K562 (cell line): ENCODE data around the gene APC. TPM values are rescaled to one million over a fixed set of nuclear protein-coding genes. Genes with fewer than 3 reads are reported as not detected.

Experiments
- BMI1 ChIP-seq: fragments of 150-350 bp; IDR thresholded peaks from 2 replicates; pipeline ENCODE4 v1.6.1; 2014; ENCODE audit warnings: low read length
- ELF2 ChIP-seq: fragments of 250-450 bp; sonication (Bioruptor Pico); IDR thresholded peaks from 2 replicates; pipeline ENCODE4 v1.5.0; 2021; ENCODE audit warnings: mild to moderate bottlenecking
- EWSR1 ChIP-seq: fragments of 450-650 bp; IDR thresholded peaks from 2 replicates; pipeline ENCODE4 v1.6.1; 2018; ENCODE audit warnings: borderline replicate concordance, mild to moderate bottlenecking, low read depth, moderate library complexity; ENCODE audit not compliant: partially characterized antibody
- FOXJ3 ChIP-seq: sonication (generic); formaldehyde crosslinking; IDR thresholded peaks from 2 replicates; pipeline ENCODE4 v1.4.0; 2020; ENCODE audit warnings: mild to moderate bottlenecking, missing genetic modification reagents
- LCOR ChIP-seq: sonication (generic); formaldehyde crosslinking; IDR thresholded peaks from 2 replicates; pipeline ENCODE4 v1.8.0; 2022; ENCODE audit warnings: mild to moderate bottlenecking, missing genetic modification reagents
- MTA1 ChIP-seq: fragments of 450-650 bp; IDR thresholded peaks from 2 replicates; pipeline ENCODE4 v1.6.1; 2017; ENCODE audit warnings: borderline replicate concordance
- NCOA4 ChIP-seq: fragments of 450-650 bp; IDR thresholded peaks from 2 replicates; pipeline ENCODE4 v1.6.1; 2018; ENCODE audit warnings: mild to moderate bottlenecking; ENCODE audit not compliant: partially characterized antibody
- SAP30 ChIP-seq: fragments of 200-600 bp; sonication (generic); IDR thresholded peaks from 2 replicates; pipeline ENCODE4 v1.6.1; 2012; ENCODE audit warnings: borderline replicate concordance, low read depth, mild to moderate bottlenecking, moderate library complexity, low read length, control low read depth, inconsistent platforms; ENCODE audit not compliant: insufficient read depth, poor library complexity, severe bottlenecking
- SLC30A9 ChIP-seq: fragments of 250-450 bp; sonication (Bioruptor Pico); IDR thresholded peaks from 2 replicates; pipeline ENCODE4 v1.8.0; 2022; ENCODE audit warnings: mild to moderate bottlenecking, moderate library complexity
- TBP ChIP-seq: optimal IDR thresholded peaks from 2 replicates; pipeline ENCODE3; 2011; ENCODE audit warnings: low read depth, low read length, improper control_type of control experiment
- ZKSCAN1 ChIP-seq: fragments of 150-350 bp; IDR thresholded peaks from 2 replicates; pipeline ENCODE4 v1.6.1; 2016; ENCODE audit warnings: low read depth, low read length
- ZNF143 ChIP-seq: sonication (generic); formaldehyde crosslinking; IDR thresholded peaks from 2 replicates; pipeline ENCODE4 v1.9.0; 2022; ENCODE audit warnings: mild to moderate bottlenecking, missing genetic modification reagents
- ZNF274 ChIP-seq: IDR thresholded peaks from 2 replicates; pipeline ENCODE4 v1.6.1; 2011; ENCODE audit warnings: low read depth, mild to moderate bottlenecking, low read length, moderate library complexity, borderline replicate concordance
- polyA plus RNA-seq, 8 experiments: library from polyadenylated mRNA; depleted of rRNA in 4 of 8; stranded (reverse) in 5 of 8; unstranded in 3 of 8; fragments of >200 nt; fragmentation: Nextera tagmentation in 2 of 8; fragmentation: Illumina TruSeq in 1 of 8; extraction: Ambion mirVana in 2 of 8; extraction: Trizol in 1 of 8; gene quantifications; 2 replicates each; pipeline versions ENCODE4 v1.2.1 to v1.2.3, GENCODE V29; 2011 to 2014; ENCODE audit warnings: inconsistent platforms in 1 of 8, missing spikeins in 1 of 8
- total RNA-seq, 7 experiments: library from RNA; depleted of rRNA in 6 of 7; stranded (reverse); fragments of >200 nt in 6 of 7; fragmentation: Illumina TruSeq in 2 of 7; extraction: Trizol in 2 of 7; gene quantifications; 2 replicates each; pipeline versions ENCODE4 v1.2.1 to v1.2.3, GENCODE V29; 2011 to 2021; ENCODE audit warnings: low replicate concordance in 1 of 7
- TF ChIP-seq, protein P1 (sequence below): fragments of 200-800 bp; sonication (Bioruptor generic); IDR thresholded peaks from 2 replicates; pipeline ENCODE4 v1.6.1; 2016; ENCODE audit warnings: missing genetic modification characterization, missing compliant biosample characterization
- TF ChIP-seq, protein P2 (sequence below): fragments of 200-800 bp; sonication (Bioruptor generic); IDR thresholded peaks from 2 replicates; pipeline ENCODE4 v1.6.1; 2017; ENCODE audit warnings: missing genetic modification characterization, missing compliant biosample characterization
- TF ChIP-seq, protein P3 (sequence below): sonication (generic); formaldehyde crosslinking; IDR thresholded peaks from 2 replicates; pipeline ENCODE4 v1.8.1; 2022; ENCODE audit warnings: missing genetic modification reagents
- TF ChIP-seq, protein P4 (sequence below): fragments of 450-650 bp; conservative IDR thresholded peaks from 2 replicates; pipeline ENCODE4 v1.6.1; 2016; ENCODE audit warnings: missing genetic modification characterization, low read depth, mild to moderate bottlenecking, missing compliant biosample characterization, moderate library complexity

APC gene
- total and polyA plus RNA-seq, 9 of the 15 experiments (the other 6 are each of a cell fraction or from before 2014, with no cell fraction given), result 5.7 to 29.5 (median 15.4) TPM

DNA sequence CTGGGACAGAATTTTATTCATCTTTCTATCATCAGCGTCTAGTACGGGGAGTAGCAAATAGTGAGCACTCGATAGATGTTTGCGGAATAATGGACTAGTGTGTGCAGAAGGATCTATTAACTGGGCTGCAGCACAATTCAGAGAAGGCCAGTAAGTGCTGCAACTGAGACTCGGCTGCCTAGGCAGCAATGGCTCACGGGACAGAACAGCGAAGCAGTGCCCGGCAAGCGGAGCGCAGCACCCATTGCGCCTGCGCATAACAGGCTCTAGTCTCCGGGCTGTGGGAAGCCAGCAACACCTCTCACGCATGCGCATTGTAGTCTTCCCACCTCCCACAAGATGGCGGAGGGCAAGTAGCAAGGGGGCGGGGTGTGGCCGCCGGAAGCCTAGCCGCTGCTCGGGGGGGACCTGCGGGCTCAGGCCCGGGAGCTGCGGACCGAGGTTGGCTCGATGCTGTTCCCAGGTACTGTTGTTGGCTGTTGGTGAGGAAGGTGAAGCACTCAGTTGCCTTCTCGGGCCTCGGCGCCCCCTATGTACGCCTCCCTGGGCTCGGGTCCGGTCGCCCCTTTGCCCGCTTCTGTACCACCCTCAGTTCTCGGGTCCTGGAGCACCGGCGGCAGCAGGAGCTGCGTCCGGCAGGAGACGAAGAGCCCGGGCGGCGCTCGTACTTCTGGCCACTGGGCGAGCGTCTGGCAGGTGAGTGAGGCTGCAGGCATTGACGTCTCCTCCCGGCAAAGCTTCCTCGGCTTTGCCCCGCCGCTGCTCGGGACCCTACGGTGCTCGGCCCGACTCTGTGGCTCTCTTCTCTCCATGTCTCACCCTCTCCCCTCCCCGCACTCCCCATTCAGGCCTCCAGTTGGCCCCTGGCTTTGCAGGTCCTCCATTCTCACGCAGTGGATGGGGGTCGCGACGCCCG is 30.2 kb upstream of the APC start (continued):
- TF ChIP-seq, protein P1, sequence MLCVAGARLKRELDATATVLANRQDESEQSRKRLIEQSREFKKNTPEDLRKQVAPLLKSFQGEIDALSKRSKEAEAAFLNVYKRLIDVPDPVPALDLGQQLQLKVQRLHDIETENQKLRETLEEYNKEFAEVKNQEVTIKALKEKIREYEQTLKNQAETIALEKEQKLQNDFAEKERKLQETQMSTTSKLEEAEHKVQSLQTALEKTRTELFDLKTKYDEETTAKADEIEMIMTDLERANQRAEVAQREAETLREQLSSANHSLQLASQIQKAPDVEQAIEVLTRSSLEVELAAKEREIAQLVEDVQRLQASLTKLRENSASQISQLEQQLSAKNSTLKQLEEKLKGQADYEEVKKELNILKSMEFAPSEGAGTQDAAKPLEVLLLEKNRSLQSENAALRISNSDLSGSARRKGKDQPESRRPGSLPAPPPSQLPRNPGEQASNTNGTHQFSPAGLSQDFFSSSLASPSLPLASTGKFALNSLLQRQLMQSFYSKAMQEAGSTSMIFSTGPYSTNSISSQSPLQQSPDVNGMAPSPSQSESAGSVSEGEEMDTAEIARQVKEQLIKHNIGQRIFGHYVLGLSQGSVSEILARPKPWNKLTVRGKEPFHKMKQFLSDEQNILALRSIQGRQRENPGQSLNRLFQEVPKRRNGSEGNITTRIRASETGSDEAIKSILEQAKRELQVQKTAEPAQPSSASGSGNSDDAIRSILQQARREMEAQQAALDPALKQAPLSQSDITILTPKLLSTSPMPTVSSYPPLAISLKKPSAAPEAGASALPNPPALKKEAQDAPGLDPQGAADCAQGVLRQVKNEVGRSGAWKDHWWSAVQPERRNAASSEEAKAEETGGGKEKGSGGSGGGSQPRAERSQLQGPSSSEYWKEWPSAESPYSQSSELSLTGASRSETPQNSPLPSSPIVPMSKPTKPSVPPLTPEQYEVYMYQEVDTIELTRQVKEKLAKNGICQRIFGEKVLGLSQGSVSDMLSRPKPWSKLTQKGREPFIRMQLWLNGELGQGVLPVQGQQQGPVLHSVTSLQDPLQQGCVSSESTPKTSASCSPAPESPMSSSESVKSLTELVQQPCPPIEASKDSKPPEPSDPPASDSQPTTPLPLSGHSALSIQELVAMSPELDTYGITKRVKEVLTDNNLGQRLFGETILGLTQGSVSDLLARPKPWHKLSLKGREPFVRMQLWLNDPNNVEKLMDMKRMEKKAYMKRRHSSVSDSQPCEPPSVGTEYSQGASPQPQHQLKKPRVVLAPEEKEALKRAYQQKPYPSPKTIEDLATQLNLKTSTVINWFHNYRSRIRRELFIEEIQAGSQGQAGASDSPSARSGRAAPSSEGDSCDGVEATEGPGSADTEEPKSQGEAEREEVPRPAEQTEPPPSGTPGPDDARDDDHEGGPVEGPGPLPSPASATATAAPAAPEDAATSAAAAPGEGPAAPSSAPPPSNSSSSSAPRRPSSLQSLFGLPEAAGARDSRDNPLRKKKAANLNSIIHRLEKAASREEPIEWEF (CRISPR knock-in tag), result no peak
- TF ChIP-seq SAP30, result peak; percentile 83
- TF ChIP-seq, protein P2, sequence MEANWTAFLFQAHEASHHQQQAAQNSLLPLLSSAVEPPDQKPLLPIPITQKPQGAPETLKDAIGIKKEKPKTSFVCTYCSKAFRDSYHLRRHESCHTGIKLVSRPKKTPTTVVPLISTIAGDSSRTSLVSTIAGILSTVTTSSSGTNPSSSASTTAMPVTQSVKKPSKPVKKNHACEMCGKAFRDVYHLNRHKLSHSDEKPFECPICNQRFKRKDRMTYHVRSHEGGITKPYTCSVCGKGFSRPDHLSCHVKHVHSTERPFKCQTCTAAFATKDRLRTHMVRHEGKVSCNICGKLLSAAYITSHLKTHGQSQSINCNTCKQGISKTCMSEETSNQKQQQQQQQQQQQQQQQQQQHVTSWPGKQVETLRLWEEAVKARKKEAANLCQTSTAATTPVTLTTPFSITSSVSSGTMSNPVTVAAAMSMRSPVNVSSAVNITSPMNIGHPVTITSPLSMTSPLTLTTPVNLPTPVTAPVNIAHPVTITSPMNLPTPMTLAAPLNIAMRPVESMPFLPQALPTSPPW (CRISPR knock-in tag), result peak; percentile 98
- TF ChIP-seq SLC30A9, result no peak
- TF ChIP-seq ZNF143 (CRISPR knock-in tag), result peak; percentile 65; the same call in 1 of the 2 replicates
- TF ChIP-seq TBP, result peak; percentile 76
- TF ChIP-seq, protein P3, sequence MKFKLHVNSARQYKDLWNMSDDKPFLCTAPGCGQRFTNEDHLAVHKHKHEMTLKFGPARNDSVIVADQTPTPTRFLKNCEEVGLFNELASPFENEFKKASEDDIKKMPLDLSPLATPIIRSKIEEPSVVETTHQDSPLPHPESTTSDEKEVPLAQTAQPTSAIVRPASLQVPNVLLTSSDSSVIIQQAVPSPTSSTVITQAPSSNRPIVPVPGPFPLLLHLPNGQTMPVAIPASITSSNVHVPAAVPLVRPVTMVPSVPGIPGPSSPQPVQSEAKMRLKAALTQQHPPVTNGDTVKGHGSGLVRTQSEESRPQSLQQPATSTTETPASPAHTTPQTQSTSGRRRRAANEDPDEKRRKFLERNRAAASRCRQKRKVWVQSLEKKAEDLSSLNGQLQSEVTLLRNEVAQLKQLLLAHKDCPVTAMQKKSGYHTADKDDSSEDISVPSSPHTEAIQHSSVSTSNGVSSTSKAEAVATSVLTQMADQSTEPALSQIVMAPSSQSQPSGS (CRISPR knock-in tag), result no peak
- no peak for TF ChIP-seq NCOA4
- no peak for TF ChIP-seq MTA1
- TF ChIP-seq, protein P4, sequence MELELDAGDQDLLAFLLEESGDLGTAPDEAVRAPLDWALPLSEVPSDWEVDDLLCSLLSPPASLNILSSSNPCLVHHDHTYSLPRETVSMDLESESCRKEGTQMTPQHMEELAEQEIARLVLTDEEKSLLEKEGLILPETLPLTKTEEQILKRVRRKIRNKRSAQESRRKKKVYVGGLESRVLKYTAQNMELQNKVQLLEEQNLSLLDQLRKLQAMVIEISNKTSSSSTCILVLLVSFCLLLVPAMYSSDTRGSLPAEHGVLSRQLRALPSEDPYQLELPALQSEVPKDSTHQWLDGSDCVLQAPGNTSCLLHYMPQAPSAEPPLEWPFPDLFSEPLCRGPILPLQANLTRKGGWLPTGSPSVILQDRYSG, result 0 out of 2 replicates have a peak, but pooled peaks have one; percentile 41
- no peak for TF ChIP-seq ZKSCAN1
- no peak for TF ChIP-seq BMI1
- no peak for TF ChIP-seq EWSR1
- TF ChIP-seq ZNF274, result no peak
- no peak for TF ChIP-seq LCOR (CRISPR knock-in tag)
- peak; percentile 33; the same call in 1 of the 2 replicates for TF ChIP-seq ELF2 (CRISPR knock-in tag)
- no peak for TF ChIP-seq FOXJ3 (CRISPR knock-in tag)
